ENCODE data around the gene TPI1. TPM values are rescaled to one million over a fixed set of nuclear protein-coding genes. Genes with fewer than 3 reads are reported as not detected.

Gene TPI1
- polyA plus RNA-seq, 1 of the 3 experiments (the other 2 are of a cell fraction): 1,175 TPM

DNA sequence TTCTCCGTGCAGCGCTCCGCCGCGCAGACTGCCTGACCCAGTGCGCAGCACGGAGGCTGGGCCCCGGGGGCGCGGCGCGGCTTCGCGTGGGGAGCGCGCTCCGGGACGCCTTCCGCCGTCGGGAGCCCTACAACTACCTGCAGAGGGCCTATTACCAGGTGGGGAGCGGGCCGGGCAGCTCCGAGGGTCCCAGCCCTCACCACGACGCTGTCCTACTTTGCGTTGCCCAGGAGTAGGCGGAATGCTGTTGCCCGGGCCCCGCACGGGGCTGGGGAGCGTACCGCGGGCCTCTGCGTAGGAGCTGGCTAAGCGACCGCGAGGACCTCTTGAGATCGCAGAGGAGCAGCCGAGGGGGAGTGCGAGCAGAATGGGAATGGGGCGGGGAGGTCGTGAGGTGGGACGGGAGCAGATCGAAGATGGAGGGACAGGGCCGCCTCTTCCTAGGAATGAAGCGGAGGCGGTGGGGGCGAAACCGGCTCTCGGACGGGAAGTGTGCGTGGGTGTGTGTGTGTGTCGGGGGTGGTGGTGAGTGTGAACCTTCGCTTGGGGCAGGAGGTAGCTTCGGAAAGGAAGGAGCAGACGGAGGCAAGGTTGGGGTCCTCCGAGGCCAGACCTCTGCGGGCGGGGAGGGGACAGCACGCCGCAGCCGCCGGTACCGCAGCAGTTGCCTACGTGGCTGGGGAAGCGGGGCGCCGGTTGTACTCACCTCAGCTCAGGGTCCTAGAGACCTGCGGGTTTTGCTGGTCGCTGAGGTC is 38.4 kb upstream of the TPI1 start:
- WGBS (ENCODE audit: low lambda C conversion rate): 8% methylated on average over 31 of the region's 71 CpGs
- POLR2A ChIA-PET: interaction anchor here (1.0 to 7.0 kb wide), 10 partner anchors 8 to 140 kb away, joined by 3 to 46 read pairs (median 6); partner anchors contain the start of genes CDCA3, COPS7A, GNB3 and MLF2
- DNase-seq: peak; percentile 81

GRCh38 chr12:6829536-6830220 is 37.7 kb upstream of the TPI1 start:
- H3K27ac ChIP-seq (ENCODE audit: low read depth in 2 of 2, low read length in 1 of 2): peak overlapping the region; percentile 66 to 93
- POLR2A ChIA-PET: interaction anchor here (1.0 to 7.0 kb wide), 7 partner anchors 9 to 140 kb away, joined by 3 to 46 read pairs (median 6); partner anchors contain the start of genes CDCA3, COPS7A, GNB3 and MLF2
- H3F3A ChIP-seq (replicated peaks; ENCODE audit: insufficient read depth): peaks cover 8% of the 10 kb centered on the region
- peaks cover 31% of the 10 kb centered on the region for H3K79me2 ChIP-seq (ENCODE audit: insufficient read depth)
- H4K20me1 ChIP-seq (ENCODE audit: insufficient read depth): 0 out of 2 replicates have a peak, but pooled peaks cover 6% of the 10 kb centered on the region
- H3K4me3 ChIP-seq (ENCODE audit: low read depth in 2 of 2, low read length in 1 of 2): peak overlapping the region; percentile 73 to 79
- peaks cover 13 to 32% of the 10 kb centered on the region in 2 experiments; a peak in 3 of 4 replicates for H3K4me1 ChIP-seq (ENCODE audit: control insufficient read depth in 1 of 2, insufficient read depth in 2 of 2, low read depth in 1 of 2, low read length in 1 of 2)
- H3K9ac ChIP-seq: peak overlapping the region; percentile 95
- peaks cover 20 to 38% of the 10 kb centered on the region in 2 experiments for H3K36me3 ChIP-seq (replicated peaks in 1 of 2; ENCODE audit: control insufficient read depth in 1 of 2, insufficient read depth in 2 of 2, low read length in 1 of 2)
- 54% methylated on average over 15 of the region's 19 CpGs for WGBS (ENCODE audit: low lambda C conversion rate)
- CTCF ChIA-PET: interaction anchor here (0.6 to 14.1 kb wide), 12 partner anchors 13 to 106 kb away, joined by 3 to 246 read pairs (median 5); partner anchors contain the start of genes CDCA3, COPS7A, GNB3 and MLF2
- no peaks in the 10 kb centered on the region for H3K9me2 ChIP-seq
- H3K9me3 ChIP-seq: no peaks in the 10 kb centered on the region
- no peaks in the 10 kb centered on the region for H3K27me3 ChIP-seq (ENCODE audit: insufficient read depth)
- H3K4me2 ChIP-seq: peak overlapping the region; percentile 94
- DNase-seq: peak; percentile 76
- 0 out of 2 replicates have a peak overlapping the region, but pooled peaks have one; percentile 33 for H2AFZ ChIP-seq (ENCODE audit: low read depth)
- TF ChIP-seq, protein P1, sequence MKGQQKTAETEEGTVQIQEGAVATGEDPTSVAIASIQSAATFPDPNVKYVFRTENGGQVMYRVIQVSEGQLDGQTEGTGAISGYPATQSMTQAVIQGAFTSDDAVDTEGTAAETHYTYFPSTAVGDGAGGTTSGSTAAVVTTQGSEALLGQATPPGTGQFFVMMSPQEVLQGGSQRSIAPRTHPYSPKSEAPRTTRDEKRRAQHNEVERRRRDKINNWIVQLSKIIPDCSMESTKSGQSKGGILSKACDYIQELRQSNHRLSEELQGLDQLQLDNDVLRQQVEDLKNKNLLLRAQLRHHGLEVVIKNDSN (IDR thresholded peaks at IDR 0.05; ENCODE audit: borderline replicate concordance, low read depth): no peak
- TF ChIP-seq, protein P2, sequence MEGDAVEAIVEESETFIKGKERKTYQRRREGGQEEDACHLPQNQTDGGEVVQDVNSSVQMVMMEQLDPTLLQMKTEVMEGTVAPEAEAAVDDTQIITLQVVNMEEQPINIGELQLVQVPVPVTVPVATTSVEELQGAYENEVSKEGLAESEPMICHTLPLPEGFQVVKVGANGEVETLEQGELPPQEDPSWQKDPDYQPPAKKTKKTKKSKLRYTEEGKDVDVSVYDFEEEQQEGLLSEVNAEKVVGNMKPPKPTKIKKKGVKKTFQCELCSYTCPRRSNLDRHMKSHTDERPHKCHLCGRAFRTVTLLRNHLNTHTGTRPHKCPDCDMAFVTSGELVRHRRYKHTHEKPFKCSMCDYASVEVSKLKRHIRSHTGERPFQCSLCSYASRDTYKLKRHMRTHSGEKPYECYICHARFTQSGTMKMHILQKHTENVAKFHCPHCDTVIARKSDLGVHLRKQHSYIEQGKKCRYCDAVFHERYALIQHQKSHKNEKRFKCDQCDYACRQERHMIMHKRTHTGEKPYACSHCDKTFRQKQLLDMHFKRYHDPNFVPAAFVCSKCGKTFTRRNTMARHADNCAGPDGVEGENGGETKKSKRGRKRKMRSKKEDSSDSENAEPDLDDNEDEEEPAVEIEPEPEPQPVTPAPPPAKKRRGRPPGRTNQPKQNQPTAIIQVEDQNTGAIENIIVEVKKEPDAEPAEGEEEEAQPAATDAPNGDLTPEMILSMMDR (IDR thresholded peaks at IDR 0.05): peak; percentile 43
- TF ChIP-seq GATA2 (CRISPR knock-in tag; IDR thresholded peaks at IDR 0.05) (no peak), FOSL2 (IDR thresholded peaks at IDR 0.05; ENCODE audit: borderline replicate concordance, low read depth) (no peak), SIN3A (IDR thresholded peaks at IDR 0.05; ENCODE audit: borderline replicate concordance, low read depth, low read length) (no peak), MXI1 (IDR thresholded peaks at IDR 0.05; ENCODE audit: low read depth, low read length) (0 out of 2 replicates have a peak, but pooled peaks have one; percentile 0), EP300 (IDR thresholded peaks at IDR 0.05; ENCODE audit: borderline replicate concordance in 1 of 2, low read depth in 1 of 2, low read length in 1 of 2) (no peak), JUND (IDR thresholded peaks at IDR 0.05) (no peak), NFIC (IDR thresholded peaks at IDR 0.05; ENCODE audit: borderline replicate concordance) (no peak)
- TF ChIP-seq, protein P3, sequence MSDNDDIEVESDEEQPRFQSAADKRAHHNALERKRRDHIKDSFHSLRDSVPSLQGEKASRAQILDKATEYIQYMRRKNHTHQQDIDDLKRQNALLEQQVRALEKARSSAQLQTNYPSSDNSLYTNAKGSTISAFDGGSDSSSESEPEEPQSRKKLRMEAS (IDR thresholded peaks at IDR 0.05; ENCODE audit: low read depth): no peak

More for the DNA sequence above, 38.4 kb upstream of the TPI1 start:
- peak overlapping the region; percentile 95 for H3K9ac ChIP-seq
- H3K79me2 ChIP-seq (ENCODE audit: insufficient read depth): peaks cover 31% of the 10 kb centered on the region
- no peaks in the 10 kb centered on the region for H3K9me2 ChIP-seq
- H3K27me3 ChIP-seq (ENCODE audit: insufficient read depth): no peaks in the 10 kb centered on the region
- peak overlapping the region; percentile 33; the same call in 1 of the 2 replicates for H2AFZ ChIP-seq (ENCODE audit: low read depth)
- no peaks in the 10 kb centered on the region for H3K9me3 ChIP-seq
- H3K4me3 ChIP-seq (ENCODE audit: low read depth in 2 of 2, low read length in 1 of 2): peak overlapping the region; percentile 73 to 79
- peak overlapping the region; percentile 66 to 93 for H3K27ac ChIP-seq (ENCODE audit: low read depth in 2 of 2, low read length in 1 of 2)
- peaks cover 8% of the 10 kb centered on the region for H3F3A ChIP-seq (replicated peaks; ENCODE audit: insufficient read depth)
- peaks cover 13 to 33% of the 10 kb centered on the region in 2 experiments for H3K36me3 ChIP-seq (replicated peaks in 1 of 2; ENCODE audit: control insufficient read depth in 1 of 2, insufficient read depth in 2 of 2, low read length in 1 of 2)
- CTCF ChIA-PET: interaction anchor here (0.6 to 14.1 kb wide), 10 partner anchors 18 to 105 kb away, joined by 3 to 246 read pairs (median 6); partner anchors contain the start of genes CDCA3, COPS7A, GNB3 and MLF2
- peak; percentile 26; the same call in 1 of the 2 replicates for TF ChIP-seq TAF1 (IDR thresholded peaks at IDR 0.05; ENCODE audit: borderline replicate concordance, low read depth, low read length)
- TF ChIP-seq, protein P1 (IDR thresholded peaks at IDR 0.05; ENCODE audit: borderline replicate concordance, low read depth): no peak
- TF ChIP-seq SIN3A (IDR thresholded peaks at IDR 0.05; ENCODE audit: borderline replicate concordance, low read depth, low read length): peak; percentile 53; the same call in 1 of the 2 replicates
- TF ChIP-seq, protein P2 (IDR thresholded peaks at IDR 0.05): no peak
- TF ChIP-seq, protein P3 (IDR thresholded peaks at IDR 0.05; ENCODE audit: low read depth): peak; percentile 44
- peak; percentile 58 for TF ChIP-seq MXI1 (IDR thresholded peaks at IDR 0.05; ENCODE audit: low read depth, low read length)
- TF ChIP-seq YY1 (IDR thresholded peaks at IDR 0.05; ENCODE audit: low read depth): peak; percentile 58; the same call in 1 of the 2 replicates
- peaks cover 13 to 34% of the 10 kb centered on the region in 2 experiments; a peak in 3 of 4 replicates for H3K4me1 ChIP-seq (ENCODE audit: control insufficient read depth in 1 of 2, insufficient read depth in 2 of 2, low read depth in 1 of 2, low read length in 1 of 2)
- H4K20me1 ChIP-seq (ENCODE audit: insufficient read depth): 0 out of 2 replicates have a peak, but pooled peaks cover 6% of the 10 kb centered on the region
- H3K4me2 ChIP-seq: peak overlapping the region; percentile 94

Data from SK-N-SH (cell line).